MCF 10A (cell line): Measurements from ENCODE around the gene MTHFD1L. TPM values are rescaled to one million over a fixed set of nuclear protein-coding genes. Genes with fewer than 3 reads are reported as not detected.
"Not testable (repeated sequence)": the region's sequence is repeated elsewhere in the genome, so short reads cannot be mapped to it uniquely, and the experiment has no call there.

Experiments
- Bru-seq: library from RNA; stranded (reverse); fragments of 400-500 nt; gene quantifications from one replicate; lab custom pipeline; 2021; lab: Mats Ljungman, UMichigan
- BruChase-seq, 2 experiments: library from RNA; stranded (reverse); fragments of 400-500 nt; gene quantifications; one replicate each; lab custom pipeline; 2021; lab: Mats Ljungman, UMichigan
- BruUV-seq: library from RNA; stranded (reverse); fragments of 400-500 nt; replicated peaks from 2 replicates; lab custom pipeline; 2021; lab: Mats Ljungman, UMichigan
- CTCF ChIA-PET: fragments of 300-600 bp; sonication (Branson Sonifier 250); formaldehyde crosslinking; extraction: SDS; loops from one replicate; lab custom pipeline; 2021; ENCODE audit warnings: antibody characterized with exemption, inconsistent platforms; lab: Yijun Ruan, JAX
- POLR2A ChIA-PET: fragments of 300-600, 350-650 bp; sonication (Branson Sonifier 250); formaldehyde crosslinking; extraction: SDS; loops from one replicate; lab custom pipeline; 2020; ENCODE audit warnings: antibody characterized with exemption, inconsistent platforms; lab: Yijun Ruan, JAX
- DNase-seq: peaks from one replicate; pipeline ENCODE4 v3.0.0-alpha.2; 2018; ENCODE audit not compliant: unreplicated experiment
- H3K27ac Mint-ChIP-seq: one replicate; pipeline ENCODE4 v1.8.0; 2022; ENCODE audit warnings: mild to moderate bottlenecking, low read depth, mixed read lengths; ENCODE audit not compliant: unreplicated experiment
- H3K27me3 Mint-ChIP-seq: one replicate; pipeline ENCODE4 v1.8.0; 2022; ENCODE audit warnings: mixed read lengths; ENCODE audit not compliant: insufficient read depth, unreplicated experiment
- H3K36me3 Mint-ChIP-seq: one replicate; pipeline ENCODE4 v1.8.0; 2022; ENCODE audit warnings: mild to moderate bottlenecking, moderate library complexity, mixed read lengths; ENCODE audit not compliant: insufficient read depth, unreplicated experiment
- H3K4me1 Mint-ChIP-seq: one replicate; pipeline ENCODE4 v1.8.0; 2022; ENCODE audit warnings: mixed read lengths; ENCODE audit not compliant: insufficient read depth, unreplicated experiment
- H3K4me3 Mint-ChIP-seq: one replicate; pipeline ENCODE4 v1.8.0; 2022; ENCODE audit warnings: mild to moderate bottlenecking, moderate library complexity, mixed read lengths; ENCODE audit not compliant: unreplicated experiment
- H3K9me3 Mint-ChIP-seq: one replicate; pipeline ENCODE4 v1.8.0; 2022; ENCODE audit warnings: mixed read lengths; ENCODE audit not compliant: unreplicated experiment
- CTCF ChIP-seq: fragments of 200-600 bp; IDR thresholded peaks from one replicate; pipeline ENCODE4 v1.8.0; 2022; ENCODE audit warnings: antibody characterized with exemption, mild to moderate bottlenecking; ENCODE audit not compliant: unreplicated experiment
- intact Hi-C: fragments of 100-400 bp; cut with micrococcal nuclease; formaldehyde crosslinking; loops from 2 replicates; pipeline ENCODE4 v1.14.1; 2022
- long read RNA-seq: library from polyadenylated mRNA; stranded (forward); transcript quantifications from one replicate; pipeline ENCODE4 v2.0.0, GENCODE V29; 2022
- total RNA-seq: library from RNA; stranded (reverse); gene quantifications from 2 replicates; pipeline ENCODE4 v1.2.3, GENCODE V29; 2022

The MTHFD1L gene
- total RNA-seq, result 82.4 and 110 TPM in 2 replicates
- Bru-seq, nascent RNA, result percentile 92 among the genes with signal in this experiment
- percentile 84 among the genes with signal in this experiment for BruChase-seq, experiment 1, labeled RNA remaining after a 6-hour chase
- percentile 90 among the genes with signal in this experiment for BruChase-seq, experiment 2, labeled RNA remaining after a 2-hour chase
- long read RNA-seq, transcript MTHFD1L-203 (28 exons, 3,604 nt), result minor isoform, 37 of 166 reads
- long read RNA-seq, transcript MTHFD1L-201 (8 exons, 1,049 nt), result minor isoform, 8 of 166 reads
- long read RNA-seq, transcript MTHFD1L-211 (28 exons, 3,475 nt), result major isoform, 50 of 166 reads
- long read RNA-seq, partial matches to known transcripts, result 21 of 166 reads
- long read RNA-seq, other reads (novel, unspliced or antisense), result 50 of 166 reads

- TF ChIP-seq CTCF, result peak; percentile 59
- Mint-ChIP-seq H3K4me3 (peak within 1 kb of the TSS; percentile 98), H3K36me3 (peaks cover 8% of the 10 kb centered on the region), H3K4me1 (peaks cover 13% of the 10 kb centered on the region), H3K9me3 (no peaks in the 10 kb centered on the region), H3K27ac (peak within 1 kb of the TSS; percentile 90), H3K27me3 (no peaks in the 10 kb centered on the region)
- intact Hi-C loops, result loop anchor here (1.0 kb wide), 3 partner anchors 8 to 447 kb away; no protein-coding TSS in a partner anchor
- ChIA-PET POLR2A (interaction anchor here (0.6 to 3.3 kb wide), 11 partner anchors 9 to 1218 kb away, joined by 3 to 18 read pairs (median 3); partner anchors contain the start of gene NUP43), CTCF (interaction anchor here (0.6 to 5.5 kb wide), 12 partner anchors 11 to 746 kb away, joined by 3 to 28 read pairs (median 4); no protein-coding TSS in a partner anchor)
- BruUV-seq, result no TSS peak
- DNase-seq, result peak; percentile 83
These were observed at the start of gene MTHFD1L for GRCh38 chr6:150865406-150866146. Gene MTHFD1L, plus strand, starts transcription at chr6:150865702. Its CDS starts 121 bp downstream, at chr6:150865823.

- H3K27ac Mint-ChIP-seq, H3K27me3 Mint-ChIP-seq, intact Hi-C loops, H3K4me3 Mint-ChIP-seq, H3K36me3 Mint-ChIP-seq, BruUV-seq, H3K9me3 Mint-ChIP-seq, DNase-seq: not testable (repeated sequence)
- ChIA-PET POLR2A (interaction anchor here (0.6 to 2.6 kb wide), 6 partner anchors 41 to 449 kb away, joined by 3 to 9 read pairs (median 3); no protein-coding TSS in a partner anchor), CTCF (interaction anchor here (0.7 to 8.8 kb wide), 21 partner anchors 10 to 548 kb away, joined by 3 to 133 read pairs (median 4); partner anchors contain the start of gene MTHFD1L)
- H3K4me1 Mint-ChIP-seq, result peaks cover 23% of the 10 kb centered on the region
These were observed 48.9 kb upstream of the MTHFD1L start for GRCh38 chr6:150816554-150816953.

- no peak for DNase-seq
- Mint-ChIP-seq H3K27me3 (no peaks in the 10 kb centered on the region), H3K27ac (no peak overlapping the region), H3K36me3 (peaks cover 12% of the 10 kb centered on the region), H3K4me3 (no peak overlapping the region), H3K4me1 (no peaks in the 10 kb centered on the region), H3K9me3 (no peaks in the 10 kb centered on the region)
- intact Hi-C loops, result no loop called here
- no peak for TF ChIP-seq CTCF
- BruUV-seq, result no TSS peak
- POLR2A ChIA-PET, result no interaction called here
- CTCF ChIA-PET, result interaction anchor here (0.6 kb wide), 3 partner anchors 67 to 525 kb away, joined by 3 read pairs; no protein-coding TSS in a partner anchor
These were observed 42.6 kb upstream of the MTHFD1L start for GRCh38 chr6:150822932-150823331.

- intact Hi-C loops, result no loop called here
- no peak overlapping the region for H3K4me3 Mint-ChIP-seq
- no peaks in the 10 kb centered on the region for H3K27me3 Mint-ChIP-seq
- no peak for TF ChIP-seq CTCF
- H3K36me3 Mint-ChIP-seq, result peaks cover 12% of the 10 kb centered on the region
- no peaks in the 10 kb centered on the region for H3K4me1 Mint-ChIP-seq
- no peaks in the 10 kb centered on the region for H3K9me3 Mint-ChIP-seq
- H3K27ac Mint-ChIP-seq, result no peak overlapping the region
- DNase-seq, result no peak
- no TSS peak for BruUV-seq
- POLR2A ChIA-PET, result no interaction called here
- CTCF ChIA-PET, result interaction anchor here (0.6 to 3.3 kb wide), 3 partner anchors 9 to 375 kb away, joined by 3 to 19 read pairs (median 3); no protein-coding TSS in a partner anchor
These were observed 38.7 kb upstream of the MTHFD1L start for GRCh38 chr6:150826788-150827187.

GRCh38 chr6:150828107-150828506 is 37.4 kb upstream of the MTHFD1L start:
- CTCF ChIA-PET, result interaction anchor here (0.7 to 3.3 kb wide), 3 partner anchors 8 to 507 kb away, joined by 3 to 19 read pairs (median 3); no protein-coding TSS in a partner anchor
- intact Hi-C loops, H3K27ac Mint-ChIP-seq, H3K4me3 Mint-ChIP-seq, H3K36me3 Mint-ChIP-seq, POLR2A ChIA-PET, H3K4me1 Mint-ChIP-seq, DNase-seq, BruUV-seq, H3K27me3 Mint-ChIP-seq, H3K9me3 Mint-ChIP-seq: not testable (repeated sequence)
